OCI-LY1 (cell line): ENCODE results near the gene DNAJB12.

Experiments used
- EZH2 ChIP-seq: fragments of 200-600 bp; sonication (generic), shearing (Covaris generic); IDR thresholded peaks from 2 replicates; pipeline ENCODE4 v1.8.0; 2017; ENCODE audit warnings: borderline replicate concordance, mixed run types, mild to moderate bottlenecking, antibody characterized with exemption, low read length, moderate library complexity, mixed read lengths
- TF ChIP-seq, protein P1 (sequence below): fragments of 200-600 bp; sonication (generic), shearing (Covaris generic); IDR thresholded peaks from 2 replicates; pipeline ENCODE4 v1.5.1; 2017; ENCODE audit warnings: mild to moderate bottlenecking, antibody characterized with exemption, low read length, moderate library complexity, mixed read lengths

DNA sequence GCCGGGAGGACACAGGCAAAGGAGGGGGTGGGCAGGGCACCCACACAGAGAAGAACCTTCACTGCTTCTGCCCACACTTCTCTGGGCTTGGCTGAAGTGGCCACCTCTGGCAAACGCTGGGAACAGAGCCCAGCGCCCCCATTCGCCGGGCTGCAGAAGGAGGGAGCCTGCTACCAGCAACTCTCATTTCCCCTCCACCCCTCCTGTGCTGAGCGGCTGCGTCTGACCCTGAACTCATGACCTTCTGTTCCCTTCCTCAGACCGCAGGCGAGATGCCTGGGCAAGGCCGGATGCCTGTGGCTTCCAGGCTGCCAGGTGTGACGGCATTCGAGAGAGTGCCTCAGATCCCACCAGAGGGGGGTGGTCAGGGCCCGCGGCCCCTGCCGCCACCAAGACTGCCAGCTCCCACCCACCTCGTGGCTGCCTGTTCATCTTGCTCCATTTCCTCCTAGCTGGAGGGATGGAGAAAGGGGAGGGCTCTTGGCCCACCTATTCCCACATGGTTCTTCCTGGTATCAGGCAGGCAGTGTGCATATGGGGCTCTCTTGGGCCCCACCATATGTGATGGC, 19.8 kb downstream of the DNAJB12 start:
- TF ChIP-seq, protein P1, sequence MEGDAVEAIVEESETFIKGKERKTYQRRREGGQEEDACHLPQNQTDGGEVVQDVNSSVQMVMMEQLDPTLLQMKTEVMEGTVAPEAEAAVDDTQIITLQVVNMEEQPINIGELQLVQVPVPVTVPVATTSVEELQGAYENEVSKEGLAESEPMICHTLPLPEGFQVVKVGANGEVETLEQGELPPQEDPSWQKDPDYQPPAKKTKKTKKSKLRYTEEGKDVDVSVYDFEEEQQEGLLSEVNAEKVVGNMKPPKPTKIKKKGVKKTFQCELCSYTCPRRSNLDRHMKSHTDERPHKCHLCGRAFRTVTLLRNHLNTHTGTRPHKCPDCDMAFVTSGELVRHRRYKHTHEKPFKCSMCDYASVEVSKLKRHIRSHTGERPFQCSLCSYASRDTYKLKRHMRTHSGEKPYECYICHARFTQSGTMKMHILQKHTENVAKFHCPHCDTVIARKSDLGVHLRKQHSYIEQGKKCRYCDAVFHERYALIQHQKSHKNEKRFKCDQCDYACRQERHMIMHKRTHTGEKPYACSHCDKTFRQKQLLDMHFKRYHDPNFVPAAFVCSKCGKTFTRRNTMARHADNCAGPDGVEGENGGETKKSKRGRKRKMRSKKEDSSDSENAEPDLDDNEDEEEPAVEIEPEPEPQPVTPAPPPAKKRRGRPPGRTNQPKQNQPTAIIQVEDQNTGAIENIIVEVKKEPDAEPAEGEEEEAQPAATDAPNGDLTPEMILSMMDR, result peak; percentile 64
- TF ChIP-seq EZH2, result no peak
